H1 (cell line): Measurements from ENCODE around the gene ALK. TPM values are rescaled to one million over a fixed set of nuclear protein-coding genes. Genes with fewer than 3 reads are reported as not detected.

Source experiments
- CTCF ChIA-PET: fragments of 300-600 bp; sonication (Branson Sonifier 250); formaldehyde crosslinking; loops from one replicate; lab custom pipeline; 2021; ENCODE audit not compliant: partially characterized antibody; lab: Charles Lee
- POLR2A ChIA-PET: fragments of 300-600 bp; sonication (Branson Sonifier 250); formaldehyde crosslinking; loops from one replicate; lab custom pipeline; 2021; ENCODE audit warnings: inconsistent platforms; ENCODE audit not compliant: partially characterized antibody; lab: Charles Lee
- DNase-seq, 2 experiments: peaks; one replicate each; pipeline versions ENCODE4 v3.0.0 to v3.0.0-alpha.2; 2010 to 2022; ENCODE audit warnings: low spot score in 2 of 2, low read depth in 1 of 2, mixed read lengths in 1 of 2
- FAIRE-seq: peaks from 2 replicates; lab custom pipeline; 2011; peaks lifted over from hg19 to GRCh38; lab: Jason Lieb, UNC
- H2AFZ ChIP-seq: 2 replicates; pipeline ENCODE4 v1.8.1; 2012; ENCODE audit warnings: low read length, inconsistent platforms
- H2AK5ac ChIP-seq: 2 replicates; pipeline ENCODE4 v1.6.1; 2013; ENCODE audit warnings: low read depth, low read length
- H2BK120ac ChIP-seq: replicated peaks from 2 replicates; pipeline ENCODE3; 2013; ENCODE audit warnings: low read depth, low read length, inconsistent platforms
- H2BK12ac ChIP-seq: 2 replicates; pipeline ENCODE4 v1.6.1; 2013; ENCODE audit warnings: low read depth, low read length
- H2BK15ac ChIP-seq: 2 replicates; pipeline ENCODE4 v1.6.1; 2013; ENCODE audit warnings: low read length
- H2BK20ac ChIP-seq: 2 replicates; pipeline ENCODE4 v1.6.1; 2013; ENCODE audit warnings: low read length
- H2BK5ac ChIP-seq: 2 replicates; pipeline ENCODE4 v1.6.1; 2013; ENCODE audit warnings: low read depth, low read length
- H3K14ac ChIP-seq: 2 replicates; pipeline ENCODE4 v1.6.1; 2013; ENCODE audit warnings: inconsistent platforms; ENCODE audit not compliant: insufficient read length
- H3K18ac ChIP-seq: 2 replicates; pipeline ENCODE4 v1.6.1; 2013; ENCODE audit warnings: low read length; ENCODE audit errors: extremely low read depth
- H3K23ac ChIP-seq: 2 replicates; pipeline ENCODE4 v1.6.1; 2013; ENCODE audit warnings: inconsistent platforms; ENCODE audit not compliant: insufficient read length
- H3K23me2 ChIP-seq: 2 replicates; pipeline ENCODE4 v1.6.1; 2013; ENCODE audit warnings: low read depth, low read length
- H3K27ac ChIP-seq: 2 replicates; pipeline ENCODE4 v1.6.1; 2011; ENCODE audit warnings: low read depth, low read length, inconsistent platforms
- H3K27me3 ChIP-seq, 4 experiments: replicated peaks in 1 of 4; 1 replicate in 1 of 4; 2 replicates in 3 of 4; pipeline versions ENCODE4 v1.6.1 to v1.8.1; 2011 to 2013; ENCODE audit warnings: low read length in 3 of 4, mild to moderate bottlenecking in 3 of 4, inconsistent platforms in 2 of 4, mixed read lengths in 2 of 4, moderate library complexity in 1 of 4; ENCODE audit not compliant: control insufficient read depth in 3 of 4, insufficient read depth in 3 of 4; ENCODE audit errors: extremely low read depth in 1 of 4
- H3K36me3 ChIP-seq, 4 experiments: 2 replicates each; pipeline versions ENCODE4 v1.6.1 to v1.8.1; 2011 to 2013; ENCODE audit warnings: mild to moderate bottlenecking in 4 of 4, low read length in 3 of 4, moderate library complexity in 2 of 4, control low read depth in 1 of 4, inconsistent platforms in 1 of 4; ENCODE audit not compliant: insufficient read depth in 4 of 4, control insufficient read depth in 2 of 4
- H3K4ac ChIP-seq: replicated peaks from 2 replicates; pipeline ENCODE3; 2013; ENCODE audit warnings: low read length, low read depth, mixed read lengths, inconsistent platforms; ENCODE audit not compliant: insufficient read length
- H3K4me1 ChIP-seq, 4 experiments: replicated peaks in 1 of 4; 1 replicate in 1 of 4; 2 replicates in 3 of 4; pipeline versions ENCODE4 v1.6.1 to v1.8.1; 2011 to 2013; ENCODE audit warnings: low read length in 3 of 4, inconsistent platforms in 2 of 4, mixed read lengths in 1 of 4; ENCODE audit not compliant: insufficient read depth in 4 of 4, control insufficient read depth in 3 of 4
- H3K4me2 ChIP-seq, 2 experiments: 2 replicates each; pipeline versions ENCODE4 v1.6.1 to v1.8.1; 2011 to 2013; ENCODE audit warnings: low read depth in 2 of 2, low read length in 2 of 2, control low read depth in 1 of 2, inconsistent platforms in 1 of 2, mild to moderate bottlenecking in 1 of 2; ENCODE audit not compliant: insufficient read depth in 1 of 2
- H3K4me3 ChIP-seq, 4 experiments: fragments of 200-600, 300-600 bp in 1 of 4; sonication (generic), shearing (Covaris generic), sonication (Bioruptor Twin) in 1 of 4; 2 replicates each; pipeline versions ENCODE4 v1.5.1 to v1.8.1; 2011 to 2016; ENCODE audit warnings: low read length in 4 of 4, low read depth in 3 of 4, control low read depth in 2 of 4, inconsistent platforms in 2 of 4, mild to moderate bottlenecking in 2 of 4, mixed read lengths in 1 of 4, moderate library complexity in 1 of 4; ENCODE audit not compliant: insufficient read depth in 2 of 4; ENCODE audit errors: extremely low read depth in 1 of 4
- H3K56ac ChIP-seq: replicated peaks from 2 replicates; pipeline ENCODE3; 2013; ENCODE audit warnings: low read depth, mild to moderate bottlenecking, mixed read lengths, low read length, inconsistent platforms; ENCODE audit not compliant: insufficient read length
- H3K79me1 ChIP-seq: 2 replicates; pipeline ENCODE4 v1.6.1; 2013; ENCODE audit warnings: low read depth, low read length, control low read depth
- H3K79me2 ChIP-seq, 2 experiments: 2 replicates each; pipeline versions ENCODE4 v1.6.1 to v1.8.1; 2012 to 2013; ENCODE audit warnings: low read length in 2 of 2, mild to moderate bottlenecking in 2 of 2, inconsistent platforms in 1 of 2; ENCODE audit not compliant: insufficient read depth in 2 of 2, control insufficient read depth in 1 of 2
- H3K9ac ChIP-seq, 4 experiments: replicated peaks in 1 of 4; 1 replicate in 1 of 4; 2 replicates in 3 of 4; pipeline versions ENCODE4 v1.6.1 to v1.8.1; 2011 to 2013; ENCODE audit warnings: low read depth in 3 of 4, low read length in 3 of 4, control low read depth in 2 of 4, mild to moderate bottlenecking in 2 of 4, moderate library complexity in 2 of 4, inconsistent platforms in 1 of 4; ENCODE audit errors: extremely low read depth in 1 of 4
- H3K9me3 ChIP-seq, 2 experiments: 2 replicates each; pipeline versions ENCODE4 v1.6.1 to v1.8.1; 2012 to 2013; ENCODE audit warnings: mild to moderate bottlenecking in 2 of 2, moderate library complexity in 2 of 2, control low read depth in 1 of 2, inconsistent platforms in 1 of 2, low read depth in 1 of 2, low read length in 1 of 2, mixed read lengths in 1 of 2; ENCODE audit not compliant: insufficient read depth in 2 of 2
- H4K20me1 ChIP-seq, 2 experiments: replicated peaks in 1 of 2; 2 replicates each; pipeline versions ENCODE3 to v1.8.1; 2011 to 2013; ENCODE audit warnings: inconsistent platforms in 2 of 2, low read length in 2 of 2, mild to moderate bottlenecking in 1 of 2; ENCODE audit not compliant: insufficient read depth in 2 of 2, control insufficient read depth in 1 of 2
- H4K5ac ChIP-seq: 2 replicates; pipeline ENCODE4 v1.6.1; 2013; ENCODE audit warnings: low read length, low read depth, mixed read lengths, inconsistent platforms; ENCODE audit not compliant: insufficient read length
- H4K8ac ChIP-seq: 2 replicates; pipeline ENCODE4 v1.8.0; 2013; ENCODE audit warnings: mild to moderate bottlenecking, moderate library complexity, low read length, inconsistent platforms; ENCODE audit not compliant: insufficient read depth; ENCODE audit errors: extremely low read depth
- H4K91ac ChIP-seq: replicated peaks from 2 replicates; pipeline ENCODE3; 2013; ENCODE audit warnings: low read length, mixed read lengths, inconsistent platforms; ENCODE audit not compliant: insufficient read length
- EGR1 ChIP-seq: IDR thresholded peaks from 2 replicates; pipeline ENCODE4 v1.6.1; 2011; ENCODE audit warnings: low read depth, low read length, borderline replicate concordance
- WGBS, 2 experiments: shearing (Covaris generic) in 1 of 2; methylation state at CpG; one replicate each; pipeline versions ENCODE4 v1.1.6 to v1.1.7; 2013 to 2015; ENCODE audit warnings: low lambda C conversion rate in 2 of 2, mixed read lengths in 2 of 2, inconsistent platforms in 1 of 2, low coverage in 1 of 2, missing lambda C conversion rate in 1 of 2; ENCODE audit not compliant: insufficient replicate concordance in 2 of 2, insufficient coverage in 1 of 2, insufficient read length in 1 of 2; ENCODE audit errors: extremely low coverage in 1 of 2, missing lambda C conversion rate in 1 of 2; 5-methylcytosine and 5-hydroxymethylcytosine counted together
- polyA plus RNA-seq, 7 experiments: library from polyadenylated mRNA; depleted of rRNA in 3 of 7; stranded (reverse) in 5 of 7; unstranded in 2 of 7; fragments of >200 nt in 5 of 7; fragments of 200-250 nt in 2 of 7; gene quantifications; 1 replicate in 5 of 7; 2 replicates in 1 of 7; 4 replicates in 1 of 7; pipeline versions ENCODE4 v1.2.1 to v1.2.3, GENCODE V29; 2011 to 2013; ENCODE audit warnings: missing spikeins in 2 of 7, mixed read lengths in 2 of 7
- total RNA-seq: library from RNA; stranded (reverse); fragmentation: NEBNext Ultra II Directional; extraction: Animal tissue kit (Norgen Biotek cat#: 25700); gene quantifications from 2 replicates; pipeline ENCODE4 v1.2.1, GENCODE V29; 2021

Gene ALK
- total and polyA plus RNA-seq, 2 of the 8 experiments (the other 6 are each of a cell fraction or from before 2014, with no cell fraction given), result 0.02 to 0.09 TPM

DNA sequence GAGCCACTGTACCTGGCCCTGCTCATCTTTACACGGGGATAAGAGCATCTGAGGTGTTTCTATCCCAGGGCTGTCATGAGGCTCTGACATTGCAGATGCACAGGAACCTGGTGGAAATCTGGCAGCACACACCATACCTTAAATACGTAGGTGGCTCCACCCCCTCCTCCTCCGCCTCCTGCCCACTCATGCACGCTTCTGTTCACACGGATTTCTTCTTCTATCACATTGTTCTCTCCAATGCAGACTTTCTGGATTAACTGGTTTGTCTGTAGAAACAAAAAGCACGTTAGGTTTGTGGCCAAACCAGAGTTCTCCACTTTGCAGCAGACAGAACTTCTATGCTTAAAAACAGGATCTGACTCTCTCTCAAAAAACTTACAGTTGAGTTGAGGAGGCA, 688.0 kb downstream of the ALK start:
- FAIRE-seq, result no peak
- no peaks in the 10 kb centered on the region for H4K20me1 ChIP-seq
- no peak overlapping the region for H4K91ac ChIP-seq
- H3K18ac ChIP-seq, result no peak overlapping the region
- H2AFZ ChIP-seq, result no peak overlapping the region
- no peaks in the 10 kb centered on the region for H3K79me2 ChIP-seq
- no peak overlapping the region for H4K5ac ChIP-seq
- no peaks in the 10 kb centered on the region for H3K23me2 ChIP-seq
- H3K4me1 ChIP-seq, result no peaks in the 10 kb centered on the region
- H3K56ac ChIP-seq, result no peak overlapping the region
- H4K8ac ChIP-seq, result no peak overlapping the region
- WGBS, 2 experiments, result 81% methylated on average over 6 of the region's 6 CpGs; no CpG with 5 or more reads in 1 of the 2 experiments
- H2BK5ac ChIP-seq, result no peak overlapping the region
- H2BK120ac ChIP-seq, result no peak overlapping the region
- H2BK15ac ChIP-seq, result no peak overlapping the region
- DNase-seq, result no peak
- POLR2A ChIA-PET, result interaction anchor here (0.7 kb wide), 1 partner anchor 680 kb away, joined by 6 read pairs; no protein-coding TSS in a partner anchor
- H3K4me2 ChIP-seq, result no peak overlapping the region
- CTCF ChIA-PET, result interaction anchor here (0.7 kb wide), 1 partner anchor 46 kb away, joined by 3 read pairs; no protein-coding TSS in a partner anchor
- no peak overlapping the region for H3K23ac ChIP-seq
- H3K27me3 ChIP-seq, result no peaks in the 10 kb centered on the region
- no peaks in the 10 kb centered on the region for H3K9me3 ChIP-seq
- no peaks in the 10 kb centered on the region for H3K79me1 ChIP-seq
- no peak overlapping the region for H3K27ac ChIP-seq
- H2BK20ac ChIP-seq, result no peak overlapping the region
- H3K9ac ChIP-seq, result no peak overlapping the region
- H3K36me3 ChIP-seq, result no peaks in the 10 kb centered on the region
- H3K4me3 ChIP-seq, result no peak overlapping the region
- H3K4ac ChIP-seq, result no peak overlapping the region
- no peak overlapping the region for H2BK12ac ChIP-seq
- no peak overlapping the region for H3K14ac ChIP-seq
- H2AK5ac ChIP-seq, result no peak overlapping the region
- no peak for TF ChIP-seq EGR1
